SKM-1 (cell line): ENCODE measurements around the gene ECI2.
"Not testable (repeated sequence)": the region's sequence is repeated elsewhere in the genome, so short reads cannot be mapped to it uniquely, and the experiment has no call there.

ENCODE experiments used
- DNase-seq: peaks from one replicate; lab custom pipeline; 2025; ENCODE audit not compliant: unreplicated experiment; lab: John Stamatoyannopoulos, UW

The ECI2 gene

GRCh38 chr6:4139272-4139671 lies 3.9 kb upstream of the ECI2 start:
- DNase-seq, result no peak

- no peak for DNase-seq
Observed at GRCh38 chr6:4138186-4138585, 2.8 kb upstream of the ECI2 start.

- DNase-seq, result no peak
Observed at GRCh38 chr6:4136354-4136831, 1.0 kb upstream of the ECI2 start.

- DNase-seq, result peak; percentile 83
Observed at GRCh38 chr6:4135665-4136353, 434 bp upstream of the ECI2 start.

- DNase-seq, result no peak
Observed at GRCh38 chr6:4133941-4134838, 1.2 kb downstream of the ECI2 start.

- no peak for DNase-seq
Observed at GRCh38 chr6:4130357-4130987, 4.9 kb downstream of the ECI2 start.

GRCh38 chr6:4129446-4129845 lies 5.9 kb downstream of the ECI2 start:
- no peak for DNase-seq

GRCh38 chr6:4128748-4129147 lies 6.6 kb downstream of the ECI2 start:
- no peak for DNase-seq

- no peak for DNase-seq
Observed at GRCh38 chr6:4128072-4128471, 7.3 kb downstream of the ECI2 start.

GRCh38 chr6:4125933-4126864 lies 9.2 kb downstream of the ECI2 start:
- DNase-seq, result no peak

- DNase-seq, result no peak
Observed at GRCh38 chr6:4125500-4125899, 9.9 kb downstream of the ECI2 start.

GRCh38 chr6:4124351-4124750 lies 11.0 kb downstream of the ECI2 start:
- no peak for DNase-seq

GRCh38 chr6:4115741-4116140 lies 19.6 kb downstream of the ECI2 start:
- DNase-seq, result no peak

GRCh38 chr6:4114123-4114522 lies 21.3 kb downstream of the ECI2 start:
- DNase-seq, result no peak

GRCh38 chr6:4113649-4114048 lies 21.7 kb downstream of the ECI2 start:
- no peak for DNase-seq

GRCh38 chr6:4112366-4112765 lies 23.0 kb downstream of the ECI2 start:
- DNase-seq, result no peak

GRCh38 chr6:4109363-4109815 lies 26.0 kb downstream of the ECI2 start:
- not testable (repeated sequence) for DNase-seq

GRCh38 chr6:4108561-4109093 lies 26.7 kb downstream of the ECI2 start:
- no peak for DNase-seq

- no peak for DNase-seq
Observed at GRCh38 chr6:4107873-4108272, 27.5 kb downstream of the ECI2 start.

GRCh38 chr6:4105980-4106536 lies 29.3 kb downstream of the ECI2 start:
- no peak for DNase-seq
